ENCODE measurements around the gene CAMK2A.

- TF ChIP-seq SIN3A (IDR thresholded peaks at IDR 0.05; ENCODE audit: borderline replicate concordance, insufficient read depth, low read length) = no peak
- no peak for TF ChIP-seq POLR2AphosphoS5 (IDR thresholded peaks at IDR 0.05; ENCODE audit: low read depth, low read length)
- TF ChIP-seq FOXP2 (optimal IDR thresholded peaks at IDR 0.05; ENCODE audit: borderline replicate concordance, extremely low read depth, extremely low read length, insufficient read depth) = no peak
- TF ChIP-seq, protein P1, sequence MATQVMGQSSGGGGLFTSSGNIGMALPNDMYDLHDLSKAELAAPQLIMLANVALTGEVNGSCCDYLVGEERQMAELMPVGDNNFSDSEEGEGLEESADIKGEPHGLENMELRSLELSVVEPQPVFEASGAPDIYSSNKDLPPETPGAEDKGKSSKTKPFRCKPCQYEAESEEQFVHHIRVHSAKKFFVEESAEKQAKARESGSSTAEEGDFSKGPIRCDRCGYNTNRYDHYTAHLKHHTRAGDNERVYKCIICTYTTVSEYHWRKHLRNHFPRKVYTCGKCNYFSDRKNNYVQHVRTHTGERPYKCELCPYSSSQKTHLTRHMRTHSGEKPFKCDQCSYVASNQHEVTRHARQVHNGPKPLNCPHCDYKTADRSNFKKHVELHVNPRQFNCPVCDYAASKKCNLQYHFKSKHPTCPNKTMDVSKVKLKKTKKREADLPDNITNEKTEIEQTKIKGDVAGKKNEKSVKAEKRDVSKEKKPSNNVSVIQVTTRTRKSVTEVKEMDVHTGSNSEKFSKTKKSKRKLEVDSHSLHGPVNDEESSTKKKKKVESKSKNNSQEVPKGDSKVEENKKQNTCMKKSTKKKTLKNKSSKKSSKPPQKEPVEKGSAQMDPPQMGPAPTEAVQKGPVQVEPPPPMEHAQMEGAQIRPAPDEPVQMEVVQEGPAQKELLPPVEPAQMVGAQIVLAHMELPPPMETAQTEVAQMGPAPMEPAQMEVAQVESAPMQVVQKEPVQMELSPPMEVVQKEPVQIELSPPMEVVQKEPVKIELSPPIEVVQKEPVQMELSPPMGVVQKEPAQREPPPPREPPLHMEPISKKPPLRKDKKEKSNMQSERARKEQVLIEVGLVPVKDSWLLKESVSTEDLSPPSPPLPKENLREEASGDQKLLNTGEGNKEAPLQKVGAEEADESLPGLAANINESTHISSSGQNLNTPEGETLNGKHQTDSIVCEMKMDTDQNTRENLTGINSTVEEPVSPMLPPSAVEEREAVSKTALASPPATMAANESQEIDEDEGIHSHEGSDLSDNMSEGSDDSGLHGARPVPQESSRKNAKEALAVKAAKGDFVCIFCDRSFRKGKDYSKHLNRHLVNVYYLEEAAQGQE (IDR thresholded peaks at IDR 0.05; ENCODE audit: insufficient read depth in 1 of 2, low read depth in 2 of 2, low read length in 2 of 2) = no peak
Measured at GRCh38 chr5:150252489-150252888, 37.1 kb downstream of the CAMK2A start.

Data from PFSK-1 (cell line).